Lower lobe of right lung (tissue), 2 donors: ENCODE results near the gene ZKSCAN3. TPM values are rescaled to one million over a fixed set of nuclear protein-coding genes. Genes with fewer than 3 reads are reported as not detected.
"Not testable (repeated sequence)": the region's sequence is repeated elsewhere in the genome, so short reads cannot be mapped to it uniquely, and the experiment has no call there.

Experiments
- ATAC-seq, 2 donors: fragments of 200-7000 bp; cut with Tn5 transposase; one replicate each; pipeline ENCODE4 v1.9.1; 2020 to 2022; ENCODE audit warnings: mild to moderate bottlenecking in 2 of 2, moderate library complexity in 2 of 2
- DNase-seq: peaks from one replicate; pipeline ENCODE4 v3.0.0-alpha.2; 2020
- H3K27ac ChIP-seq: fragments of 200-600 bp; one replicate; pipeline ENCODE4 v1.8.0; 2022
- H3K27me3 ChIP-seq: fragments of 200-600 bp; one replicate; pipeline ENCODE4 v1.8.0; 2022; ENCODE audit warnings: low read depth
- H3K36me3 ChIP-seq: fragments of 200-600 bp; one replicate; pipeline ENCODE4 v1.8.0; 2022; ENCODE audit warnings: mild to moderate bottlenecking
- H3K4me1 ChIP-seq: fragments of 200-600 bp; one replicate; pipeline ENCODE4 v1.8.0; 2022
- H3K4me3 ChIP-seq: fragments of 200-600 bp; one replicate; pipeline ENCODE4 v1.8.0; 2022; ENCODE audit warnings: mild to moderate bottlenecking
- H3K9me3 ChIP-seq: fragments of 200-600 bp; one replicate; pipeline ENCODE4 v1.8.0; 2022
- CTCF ChIP-seq: fragments of 200-600 bp; IDR thresholded peaks from one replicate; pipeline ENCODE4 v1.8.0; 2022; ENCODE audit warnings: antibody characterized with exemption, mild to moderate bottlenecking
- intact Hi-C: fragments of 100-400 bp; cut with DNase I; formaldehyde crosslinking; loops from one replicate; pipeline ENCODE4 v1.11.0; 2022
- total RNA-seq: library from RNA; stranded (reverse); fragmentation: NEBNext Ultra II Directional; extraction: Animal tissue kit (Norgen Biotek cat#: 25700); gene quantifications from one replicate; pipeline ENCODE4 v1.2.1, GENCODE V29; 2021
- donor health status: DM: no; HTN: yes; CAD: no; lungs with severe emphysema.

Gene ZKSCAN3
- total RNA-seq, 1 donor from 2014 or later, result 8.8 TPM

- Histone ChIP-seq H3K9me3 (no peaks in the 10 kb centered on the region), H3K4me3 (peak overlapping the region; percentile 61), H3K27ac (peak overlapping the region; percentile 86), H3K4me1 (peaks cover 29% of the 10 kb centered on the region), H3K27me3 (no peaks in the 10 kb centered on the region), H3K36me3 (peaks cover 6% of the 10 kb centered on the region)
- ATAC-seq (peak in 1 of 2 donors; percentile 21), DNase-seq (no peak)
- no peak for TF ChIP-seq CTCF
- intact Hi-C loops, result no loop called here
Measured at GRCh38 chr6:28354688-28355554, 5.2 kb downstream of the ZKSCAN3 start.

GRCh38 chr6:28355743-28356665 is 6.3 kb downstream of the ZKSCAN3 start:
- Histone ChIP-seq H3K4me3 (peak overlapping the region; percentile 61), H3K36me3 (peaks cover 12% of the 10 kb centered on the region), H3K9me3 (no peaks in the 10 kb centered on the region), H3K27me3 (no peaks in the 10 kb centered on the region), H3K27ac (peak overlapping the region; percentile 86), H3K4me1 (peaks cover 22% of the 10 kb centered on the region)
- DNase-seq, result peak; percentile 72
- peak; percentile 79 for TF ChIP-seq CTCF
- ATAC-seq, result peak; percentile 91
- intact Hi-C loops, result no loop called here

- Histone ChIP-seq H3K27ac (peak overlapping the region; percentile 86), H3K4me1 (peaks cover 20% of the 10 kb centered on the region), H3K36me3 (peaks cover 15% of the 10 kb centered on the region), H3K9me3 (no peaks in the 10 kb centered on the region), H3K27me3 (no peaks in the 10 kb centered on the region), H3K4me3 (no peak overlapping the region)
- no peak for DNase-seq
- intact Hi-C loops, result no loop called here
- TF ChIP-seq CTCF, result no peak
- no peak for ATAC-seq
Measured at GRCh38 chr6:28356666-28357020, 6.9 kb downstream of the ZKSCAN3 start.

GRCh38 chr6:28357036-28357435 is 7.3 kb downstream of the ZKSCAN3 start:
- H3K27ac ChIP-seq, result no peak overlapping the region
- no peaks in the 10 kb centered on the region for H3K27me3 ChIP-seq
- peaks cover 20% of the 10 kb centered on the region for H3K4me1 ChIP-seq
- DNase-seq (no peak), ATAC-seq (no peak)
- TF ChIP-seq CTCF, result no peak
- H3K9me3 ChIP-seq, result no peaks in the 10 kb centered on the region
- H3K4me3 ChIP-seq, result no peak overlapping the region
- intact Hi-C loops, result no loop called here
- peaks cover 19% of the 10 kb centered on the region for H3K36me3 ChIP-seq

- peaks cover 44% of the 10 kb centered on the region for H3K36me3 ChIP-seq
- intact Hi-C loops, result not testable (repeated sequence)
Measured at GRCh38 chr6:28359562-28359961, 9.8 kb downstream of the ZKSCAN3 start.

More at GRCh38 chr6:28359562-28359961, 9.8 kb downstream of the ZKSCAN3 start:
- not testable (repeated sequence) for H3K27ac ChIP-seq, H3K9me3 ChIP-seq, H3K4me3 ChIP-seq, ATAC-seq, DNase-seq, H3K27me3 ChIP-seq
- H3K4me1 ChIP-seq, result peaks cover 16% of the 10 kb centered on the region
